ENCODE results near the gene ARID5B. TPM values are rescaled to one million over a fixed set of nuclear protein-coding genes. Genes with fewer than 3 reads are reported as not detected.

Gene ARID5B
- total and polyA plus RNA-seq, 2 experiments from 2014 or later, result 1.3 to 1.6 TPM

- no peak overlapping the region for H3K4me3 ChIP-seq
- H3K4me2 ChIP-seq, result no peak overlapping the region
- no peak overlapping the region for H3K27ac ChIP-seq (ENCODE audit: low read depth)
- no peaks in the 10 kb centered on the region for H3F3A ChIP-seq (replicated peaks; ENCODE audit: low read depth)
- Mint-ChIP-seq H3K9me3 (no peaks in the 10 kb centered on the region), H3K4me3 (no peak overlapping the region), H3K27me3 (ENCODE audit: insufficient read depth, low read depth, poor library complexity) (peaks cover 5% of the 10 kb centered on the region), H3K27ac (no peak overlapping the region), H3K36me3 (ENCODE audit: low read depth) (no peaks in the 10 kb centered on the region), H3K4me1 (no peaks in the 10 kb centered on the region)
- no peaks in the 10 kb centered on the region for H3K4me1 ChIP-seq (ENCODE audit: insufficient read depth)
- H3K79me2 ChIP-seq (replicated peaks; ENCODE audit: insufficient read depth), result no peaks in the 10 kb centered on the region
- DNase-seq (ENCODE audit: low spot score) (no peak), ATAC-seq (no peak)
- H2AFZ ChIP-seq, result no peak overlapping the region
- no peaks in the 10 kb centered on the region for H3K27me3 ChIP-seq (ENCODE audit: insufficient read depth)
- no peaks in the 10 kb centered on the region for H3K36me3 ChIP-seq (ENCODE audit: insufficient read depth)
- H4K20me1 ChIP-seq (replicated peaks; ENCODE audit: insufficient read depth), result no peaks in the 10 kb centered on the region
- TF ChIP-seq STAT1 (IDR thresholded peaks at IDR 0.05; ENCODE audit: unreplicated experiment) (no peak), ZNF331 (CRISPR knock-in tag; IDR thresholded peaks at IDR 0.05; ENCODE audit: low read depth) (no peak), ZNF462 (CRISPR knock-in tag; IDR thresholded peaks at IDR 0.05) (no peak), ETS1 (IDR thresholded peaks at IDR 0.05) (no peak), EZH2 (IDR thresholded peaks at IDR 0.05; ENCODE audit: low read depth, unreplicated experiment) (no peak), REST (IDR thresholded peaks at IDR 0.05; ENCODE audit: unreplicated experiment) (no peak), ZNF114 (CRISPR knock-in tag; IDR thresholded peaks at IDR 0.05) (no peak), EZH2phosphoT487 (IDR thresholded peaks at IDR 0.05; ENCODE audit: unreplicated experiment) (no peak), POLR2AphosphoS5 (IDR thresholded peaks at IDR 0.05; ENCODE audit: low read depth) (no peak), NANOG (IDR thresholded peaks at IDR 0.05; ENCODE audit: borderline replicate concordance) (no peak), JUNB (IDR thresholded peaks at IDR 0.05; ENCODE audit: unreplicated experiment) (no peak), CREB1 (CRISPR knock-in tag; IDR thresholded peaks at IDR 0.05; ENCODE audit: low read depth) (no peak), CTCF (conservative IDR thresholded peaks at IDR 0.05; ENCODE audit: low read depth in 2 of 2) (no peak)
- no peaks in the 10 kb centered on the region for H3K9me2 ChIP-seq (ENCODE audit: insufficient read depth)
These were observed 210.8 kb downstream of the ARID5B start for GRCh38 chr10:62112300-62112699.

All from GM23338 (cell line).